Endothelial cell of umbilical vein (primary cell): ENCODE data around the gene SERPINA6.

Experiments
- POLR2AphosphoS5 ChIP-seq: IDR thresholded peaks from 2 replicates; pipeline ENCODE4 v1.6.1; 2012; ENCODE audit warnings: low read depth, mild to moderate bottlenecking, control low read depth, low read length, moderate library complexity; ENCODE audit not compliant: insufficient read depth
- TF ChIP-seq, protein P1 (sequence below), 2 donors: IDR thresholded peaks; 1 replicate in 1 of 2; 2 replicates in 1 of 2; pipeline ENCODE4 v1.5.1; 2011; ENCODE audit warnings: low read length in 2 of 2, mild to moderate bottlenecking in 2 of 2, moderate library complexity in 2 of 2, control low read depth in 1 of 2, inconsistent platforms in 1 of 2, low read depth in 1 of 2; ENCODE audit not compliant: insufficient read depth in 1 of 2; ENCODE audit errors: extremely low read depth in 1 of 2

- TF ChIP-seq, protein P1, sequence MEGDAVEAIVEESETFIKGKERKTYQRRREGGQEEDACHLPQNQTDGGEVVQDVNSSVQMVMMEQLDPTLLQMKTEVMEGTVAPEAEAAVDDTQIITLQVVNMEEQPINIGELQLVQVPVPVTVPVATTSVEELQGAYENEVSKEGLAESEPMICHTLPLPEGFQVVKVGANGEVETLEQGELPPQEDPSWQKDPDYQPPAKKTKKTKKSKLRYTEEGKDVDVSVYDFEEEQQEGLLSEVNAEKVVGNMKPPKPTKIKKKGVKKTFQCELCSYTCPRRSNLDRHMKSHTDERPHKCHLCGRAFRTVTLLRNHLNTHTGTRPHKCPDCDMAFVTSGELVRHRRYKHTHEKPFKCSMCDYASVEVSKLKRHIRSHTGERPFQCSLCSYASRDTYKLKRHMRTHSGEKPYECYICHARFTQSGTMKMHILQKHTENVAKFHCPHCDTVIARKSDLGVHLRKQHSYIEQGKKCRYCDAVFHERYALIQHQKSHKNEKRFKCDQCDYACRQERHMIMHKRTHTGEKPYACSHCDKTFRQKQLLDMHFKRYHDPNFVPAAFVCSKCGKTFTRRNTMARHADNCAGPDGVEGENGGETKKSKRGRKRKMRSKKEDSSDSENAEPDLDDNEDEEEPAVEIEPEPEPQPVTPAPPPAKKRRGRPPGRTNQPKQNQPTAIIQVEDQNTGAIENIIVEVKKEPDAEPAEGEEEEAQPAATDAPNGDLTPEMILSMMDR (IDR thresholded peaks at IDR 0.05; ENCODE audit: extremely low read depth in 1 of 2, insufficient read depth in 1 of 2, low read depth in 1 of 2, low read length in 2 of 2) = no peak
- TF ChIP-seq POLR2AphosphoS5 = no peak
These were observed 32.2 kb upstream of the SERPINA6 start for GRCh38 chr14:94355191-94355794.
